Thoracic aorta (tissue), 2 donors: ENCODE data around the gene THEMIS. TPM values are rescaled to one million over a fixed set of nuclear protein-coding genes. Genes with fewer than 3 reads are reported as not detected.

Experiments used
- ATAC-seq: fragments of 150-250 bp; one replicate; pipeline ENCODE4 v1.8.0; 2017; ENCODE audit warnings: low read depth; ENCODE audit not compliant: insufficient number of reproducible peaks, low FRiP score
- DNase-seq: peaks from one replicate; pipeline ENCODE4 v3.0.0-alpha.2; 2020; ENCODE audit warnings: low spot score
- H3K27ac ChIP-seq, 2 donors: fragments of 200-600 bp; sonication (generic); 1 replicate in 1 of 2; 2 replicates in 1 of 2; pipeline ENCODE4 v1.5.1; 2016; ENCODE audit warnings: mild to moderate bottlenecking in 2 of 2, moderate library complexity in 2 of 2
- H3K27me3 ChIP-seq: fragments of 200-600 bp; sonication (generic); replicated peaks from 2 replicates; pipeline ENCODE4 v1.6.0; 2016; ENCODE audit warnings: mild to moderate bottlenecking; ENCODE audit not compliant: insufficient read depth
- H3K36me3 ChIP-seq: fragments of 200-600 bp; sonication (generic); one replicate; pipeline ENCODE4 v1.5.1; 2016
- H3K4me1 ChIP-seq, 2 donors: fragments of 200-600 bp; sonication (generic); 1 replicate in 1 of 2; 2 replicates in 1 of 2; pipeline versions ENCODE4 v1.5.1 to v1.6.0; 2016; ENCODE audit warnings: low read depth in 2 of 2, mild to moderate bottlenecking in 1 of 2; ENCODE audit not compliant: control insufficient read depth in 1 of 2
- H3K4me3 ChIP-seq: fragments of 200-600 bp; sonication (generic); 2 replicates; pipeline ENCODE4 v1.5.1; 2016; ENCODE audit warnings: mild to moderate bottlenecking
- H3K9me3 ChIP-seq: fragments of 200-600 bp; sonication (generic); 2 replicates; pipeline ENCODE4 v1.5.1; 2016
- CTCF ChIP-seq: fragments of 200-600 bp; sonication (generic); IDR thresholded peaks from one replicate; pipeline ENCODE4 v1.5.1; 2019; ENCODE audit warnings: antibody characterized with exemption
- total RNA-seq, 2 donors: library from RNA; depleted of rRNA; stranded (reverse); fragments of >200 nt; gene quantifications; one replicate each; pipeline versions ENCODE4 v1.1.0 to v1.2.3, GENCODE V29; 2016

The THEMIS gene
- 1 to 10 TPM; 1.6 to 1.9 TPM for total RNA-seq

- no peaks in the 10 kb centered on the region for H3K9me3 ChIP-seq
- H3K4me1 ChIP-seq: no peaks in the 10 kb centered on the region
- no peaks in the 10 kb centered on the region for H3K27me3 ChIP-seq
- ATAC-seq: no peak
- no peaks in the 10 kb centered on the region for H3K36me3 ChIP-seq
- H3K27ac ChIP-seq: no peak within 1 kb of the TSS
- no peak for TF ChIP-seq CTCF
- no peak within 1 kb of the TSS for H3K4me3 ChIP-seq
- no peak for DNase-seq
Measured at GRCh38 chr6:127900935-127901334, at the start of gene THEMIS. Gene THEMIS (minus strand): TSS chr6:127901058. CDS start chr6:127900932, 126 bp downstream.

GRCh38 chr6:127949251-127949650 is 48.4 kb upstream of the THEMIS start:
- no peaks in the 10 kb centered on the region for H3K9me3 ChIP-seq
- H3K27me3 ChIP-seq: no peaks in the 10 kb centered on the region
- no peak overlapping the region for H3K4me3 ChIP-seq
- ATAC-seq: no peak
- H3K36me3 ChIP-seq: no peaks in the 10 kb centered on the region
- no peak for DNase-seq
- no peak overlapping the region for H3K27ac ChIP-seq
- no peaks in the 10 kb centered on the region for H3K4me1 ChIP-seq
- TF ChIP-seq CTCF: no peak

GRCh38 chr6:127946388-127946787 is 45.5 kb upstream of the THEMIS start:
- no peaks in the 10 kb centered on the region for H3K9me3 ChIP-seq
- no peaks in the 10 kb centered on the region for H3K36me3 ChIP-seq
- no peak for ATAC-seq
- no peak for TF ChIP-seq CTCF
- no peak overlapping the region for H3K27ac ChIP-seq
- no peaks in the 10 kb centered on the region for H3K27me3 ChIP-seq
- H3K4me1 ChIP-seq: no peaks in the 10 kb centered on the region
- DNase-seq: no peak
- no peak overlapping the region for H3K4me3 ChIP-seq

GRCh38 chr6:127945434-127946097 is 44.7 kb upstream of the THEMIS start:
- H3K27ac ChIP-seq: no peak overlapping the region
- H3K36me3 ChIP-seq: no peaks in the 10 kb centered on the region
- no peaks in the 10 kb centered on the region for H3K27me3 ChIP-seq
- no peak for DNase-seq
- H3K4me3 ChIP-seq: no peak overlapping the region
- TF ChIP-seq CTCF: no peak
- H3K4me1 ChIP-seq: no peaks in the 10 kb centered on the region
- ATAC-seq: no peak
- H3K9me3 ChIP-seq: no peaks in the 10 kb centered on the region

- no peak for DNase-seq
- Histone ChIP-seq H3K4me3 (no peak overlapping the region), H3K36me3 (no peaks in the 10 kb centered on the region), H3K9me3 (no peaks in the 10 kb centered on the region), H3K27ac (no peak overlapping the region), H3K27me3 (no peaks in the 10 kb centered on the region), H3K4me1 (no peaks in the 10 kb centered on the region)
- no peak for TF ChIP-seq CTCF
- no peak for ATAC-seq
Measured at GRCh38 chr6:127941228-127941627, 40.4 kb upstream of the THEMIS start.
